Omental fat pad (tissue), 4 donors: ENCODE measurements around the gene ARSA. TPM values are rescaled to one million over a fixed set of nuclear protein-coding genes. Genes with fewer than 3 reads are reported as not detected.

Experiments used
- ATAC-seq: fragments of 150-250 bp; one replicate; pipeline ENCODE4 v1.9.1; 2016; ENCODE audit warnings: mild to moderate bottlenecking, moderate library complexity; ENCODE audit not compliant: low FRiP score
- DNase-seq: peaks from one replicate; pipeline ENCODE4 v3.0.0-alpha.2; 2019; ENCODE audit warnings: low spot score
- total RNA-seq, 4 donors: library from RNA; depleted of rRNA; stranded (reverse); fragments of >200 nt; gene quantifications; one replicate each; pipeline ENCODE4 v1.1.0, GENCODE V29; 2016
- TF ChIP-seq, protein P1 (sequence below), 3 donors: fragments of 450-650 bp; IDR thresholded peaks; one replicate each; pipeline ENCODE4 v1.5.1; 2016 to 2017; ENCODE audit warnings: antibody characterized with exemption in 3 of 3, mild to moderate bottlenecking in 3 of 3, moderate library complexity in 2 of 3

Gene ARSA
- total RNA-seq = 10 to 100 TPM; 29.9 to 43.5 (median 36.1) TPM

DNA sequence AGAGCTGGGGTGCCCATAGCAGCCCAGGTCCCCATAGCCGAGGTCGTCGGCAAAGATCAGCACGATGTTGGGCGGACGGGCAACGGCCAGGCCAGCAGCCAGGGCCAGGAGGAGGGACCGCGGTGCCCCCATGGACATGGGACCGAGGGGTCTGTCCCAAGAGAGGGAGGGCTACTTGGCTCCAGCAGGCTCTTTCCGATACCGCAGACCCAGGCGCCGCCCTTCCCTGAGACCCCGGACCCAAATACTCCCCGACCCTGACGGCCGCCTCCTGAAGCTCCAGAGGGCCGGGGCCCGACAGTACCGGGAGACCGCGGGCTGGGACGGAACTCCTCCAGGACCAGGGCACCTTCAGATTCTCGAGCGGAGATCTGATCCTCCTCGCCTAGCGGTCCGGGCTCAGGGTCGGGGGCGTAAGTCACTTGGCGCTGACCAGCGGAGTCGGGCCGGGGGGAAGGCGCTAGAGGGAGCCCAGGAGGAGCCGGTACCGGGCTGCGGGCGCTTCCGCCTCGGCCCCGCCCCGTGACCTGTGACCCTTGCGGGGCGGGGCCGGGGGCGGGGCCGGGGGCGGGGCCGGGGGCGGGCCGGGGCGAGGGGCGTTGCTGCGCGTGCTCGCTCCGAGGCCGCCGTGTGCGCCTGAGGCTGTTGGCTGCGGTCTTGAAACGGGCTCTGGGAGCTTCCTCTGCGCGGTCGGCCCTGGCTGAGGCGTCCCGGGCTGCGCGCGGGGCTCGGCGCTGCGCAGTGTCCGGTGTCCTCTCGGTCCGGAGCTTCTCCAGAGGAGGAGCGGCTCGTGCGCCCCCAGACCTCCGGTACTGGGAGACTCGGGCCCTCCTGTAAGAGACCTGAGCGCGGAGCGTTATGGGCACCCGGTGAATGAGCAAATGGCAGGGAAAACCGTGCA, at the start of gene ARSA:
Gene ARSA (minus strand): TSS at position 511 of the 901 bp plus-strand sequence. CDS start 373 bp downstream, at position 138.
- DNase-seq (no peak), ATAC-seq (peak; percentile 90)
- TF ChIP-seq, protein P1, sequence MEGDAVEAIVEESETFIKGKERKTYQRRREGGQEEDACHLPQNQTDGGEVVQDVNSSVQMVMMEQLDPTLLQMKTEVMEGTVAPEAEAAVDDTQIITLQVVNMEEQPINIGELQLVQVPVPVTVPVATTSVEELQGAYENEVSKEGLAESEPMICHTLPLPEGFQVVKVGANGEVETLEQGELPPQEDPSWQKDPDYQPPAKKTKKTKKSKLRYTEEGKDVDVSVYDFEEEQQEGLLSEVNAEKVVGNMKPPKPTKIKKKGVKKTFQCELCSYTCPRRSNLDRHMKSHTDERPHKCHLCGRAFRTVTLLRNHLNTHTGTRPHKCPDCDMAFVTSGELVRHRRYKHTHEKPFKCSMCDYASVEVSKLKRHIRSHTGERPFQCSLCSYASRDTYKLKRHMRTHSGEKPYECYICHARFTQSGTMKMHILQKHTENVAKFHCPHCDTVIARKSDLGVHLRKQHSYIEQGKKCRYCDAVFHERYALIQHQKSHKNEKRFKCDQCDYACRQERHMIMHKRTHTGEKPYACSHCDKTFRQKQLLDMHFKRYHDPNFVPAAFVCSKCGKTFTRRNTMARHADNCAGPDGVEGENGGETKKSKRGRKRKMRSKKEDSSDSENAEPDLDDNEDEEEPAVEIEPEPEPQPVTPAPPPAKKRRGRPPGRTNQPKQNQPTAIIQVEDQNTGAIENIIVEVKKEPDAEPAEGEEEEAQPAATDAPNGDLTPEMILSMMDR (IDR thresholded peaks at IDR 0.05) = no peak

DNA sequence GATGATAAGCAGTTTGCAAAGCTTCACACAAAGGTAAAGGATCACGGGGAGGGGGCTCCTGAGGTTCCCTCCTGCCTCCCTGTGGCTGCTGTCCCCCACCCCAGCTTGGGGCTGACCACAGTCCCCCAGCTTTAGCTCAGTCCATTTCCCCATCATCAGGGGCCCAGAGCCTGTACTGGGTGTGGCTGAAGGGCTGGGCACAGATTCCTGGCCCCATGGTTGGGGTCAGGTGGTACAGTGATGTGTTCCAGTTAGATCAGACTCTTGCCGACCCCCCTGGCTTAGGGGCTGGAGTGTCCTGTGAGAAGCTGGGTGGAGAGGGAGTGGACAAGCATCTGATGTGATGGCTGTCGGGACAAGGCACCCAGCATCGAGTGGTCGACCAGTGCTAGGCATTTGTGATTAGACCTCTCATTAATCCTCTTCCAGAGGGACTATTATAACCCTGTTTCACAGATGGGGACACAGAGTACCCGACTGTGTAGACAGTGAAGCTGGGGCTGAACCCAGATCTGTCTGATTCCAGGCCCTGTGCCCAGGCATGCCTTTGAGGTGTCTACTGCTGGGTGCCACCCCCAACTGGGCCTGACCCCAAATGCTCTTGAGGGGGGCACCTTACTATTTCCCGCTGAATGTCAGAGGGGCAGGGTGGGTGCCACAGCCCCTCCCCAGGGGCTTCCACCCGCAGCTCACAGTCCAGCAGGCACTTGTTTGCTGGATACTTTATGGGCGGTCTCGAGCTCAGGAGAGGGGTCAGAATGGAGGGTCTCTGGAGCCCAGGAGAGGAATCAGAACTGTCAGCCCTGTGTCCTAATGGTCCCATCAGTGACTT, 48.9 kb upstream of the ARSA start:
- ATAC-seq = no peak
- TF ChIP-seq, protein P1 (IDR thresholded peaks at IDR 0.05) = no peak
- no peak for DNase-seq

DNA sequence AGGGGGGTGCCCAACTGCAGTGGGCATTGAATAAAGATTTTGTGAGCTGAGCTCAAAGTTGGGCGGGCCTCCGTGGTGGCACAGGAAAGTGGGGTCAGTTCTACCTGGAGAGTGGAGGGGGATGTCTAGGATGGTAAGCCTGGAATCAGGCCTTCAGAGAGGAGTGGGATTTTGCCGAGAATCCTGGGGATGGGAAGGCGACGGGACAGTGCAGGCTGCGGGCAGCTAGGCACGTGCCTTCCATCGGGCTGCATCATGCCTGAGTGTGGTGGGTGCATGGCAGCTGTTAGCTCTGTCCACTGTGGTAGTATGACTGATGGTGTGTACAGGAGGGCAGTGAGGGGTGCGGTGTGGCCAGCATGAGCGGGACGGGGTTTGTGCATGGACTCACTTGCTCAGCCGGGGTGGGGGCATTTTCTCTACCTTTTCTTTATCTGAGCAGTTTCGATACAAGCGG, 48.3 kb upstream of the ARSA start:
- DNase-seq = no peak
- no peak for ATAC-seq
- TF ChIP-seq, protein P1 (IDR thresholded peaks at IDR 0.05) = no peak

DNA sequence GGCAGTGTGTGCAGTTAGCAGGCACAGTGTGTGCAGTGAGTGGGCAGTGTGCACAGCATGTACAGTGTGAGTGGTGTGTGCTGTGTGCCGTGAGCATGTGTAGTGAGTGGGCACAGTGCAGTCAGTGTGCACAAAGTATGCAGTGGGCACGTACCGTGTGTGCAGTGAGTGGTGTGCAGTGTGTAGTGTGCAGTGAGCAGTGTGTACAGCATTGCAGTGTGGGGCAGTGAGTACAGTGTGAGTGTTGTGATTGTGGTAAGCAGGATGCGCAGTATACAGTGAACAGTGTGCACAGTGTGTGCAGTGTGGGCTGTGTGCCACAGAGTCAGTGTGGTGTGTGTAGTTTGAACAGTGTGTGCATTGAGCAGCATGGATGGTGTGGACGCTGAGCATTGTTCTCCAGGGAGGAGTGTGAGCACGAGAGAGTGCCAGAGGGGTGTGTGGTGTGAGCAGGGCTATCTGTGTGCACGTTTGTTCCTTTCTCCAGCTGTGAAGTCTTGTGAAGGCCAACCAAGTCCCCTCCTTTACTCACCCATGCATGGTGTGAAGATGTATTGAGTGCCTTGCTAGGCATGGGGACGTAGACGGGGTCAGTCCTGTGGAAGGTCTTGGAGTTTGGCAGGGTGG, 47.7 kb upstream of the ARSA start:
- no peak for ATAC-seq
- no peak for DNase-seq
- TF ChIP-seq, protein P1 (IDR thresholded peaks at IDR 0.05) = no peak

- DNase-seq = no peak
- no peak for ATAC-seq
- TF ChIP-seq, protein P1 (IDR thresholded peaks at IDR 0.05) = no peak
These were observed 46.9 kb upstream of the ARSA start for GRCh38 chr22:50674606-50675552.

DNA sequence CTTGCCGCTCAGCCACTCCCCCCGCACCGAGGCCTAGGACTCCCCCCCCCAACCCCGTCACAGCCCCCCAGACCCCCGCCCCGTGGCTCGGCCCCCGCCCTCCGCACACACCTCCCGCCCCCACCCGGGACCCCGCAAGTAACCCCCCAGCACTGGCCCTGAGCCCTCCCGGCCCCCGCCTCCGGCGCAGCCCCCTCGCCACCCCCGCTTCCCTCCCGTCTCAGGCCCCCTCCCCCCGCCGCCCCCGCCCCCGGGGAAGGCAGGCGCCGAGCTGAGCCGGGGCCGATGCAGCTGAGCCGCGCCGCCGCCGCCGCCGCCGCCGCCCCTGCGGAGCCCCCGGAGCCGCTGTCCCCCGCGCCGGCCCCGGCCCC, 46.2 kb upstream of the ARSA start:
- DNase-seq (no peak), ATAC-seq (no peak)
- TF ChIP-seq, protein P1 (IDR thresholded peaks at IDR 0.05) = no peak
